Astrocyte of the hippocampus (primary cell): ENCODE results near the gene FGGY.

Experiments
- DNase-seq: peaks from one replicate; pipeline ENCODE4 v3.0.0; 2011; ENCODE audit warnings: low read depth, low spot score

The FGGY gene

DNA sequence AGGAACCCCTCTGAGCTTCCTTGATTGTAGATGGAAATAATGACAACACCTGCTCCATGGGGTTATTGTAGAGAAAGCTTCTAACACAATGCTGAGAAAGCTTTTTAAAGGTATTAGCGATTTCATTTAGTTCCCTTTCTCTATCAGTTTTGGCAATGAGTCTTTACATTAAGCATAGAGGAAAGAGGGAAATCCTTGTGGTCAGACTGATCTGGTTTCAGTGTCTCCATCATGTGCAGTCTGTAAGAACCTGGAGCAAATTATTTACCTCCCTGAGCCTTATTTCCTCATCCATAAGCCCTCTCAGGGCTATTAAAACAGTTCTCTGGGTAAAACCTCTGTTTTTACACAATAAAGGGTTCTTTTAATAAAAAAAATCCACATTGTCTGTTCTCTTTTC lies 87.5 kb downstream of the FGGY start:
- DNase-seq, result no peak

GRCh38 chr1:59388191-59388590 lies 91.3 kb downstream of the FGGY start:
- DNase-seq, result no peak

DNA sequence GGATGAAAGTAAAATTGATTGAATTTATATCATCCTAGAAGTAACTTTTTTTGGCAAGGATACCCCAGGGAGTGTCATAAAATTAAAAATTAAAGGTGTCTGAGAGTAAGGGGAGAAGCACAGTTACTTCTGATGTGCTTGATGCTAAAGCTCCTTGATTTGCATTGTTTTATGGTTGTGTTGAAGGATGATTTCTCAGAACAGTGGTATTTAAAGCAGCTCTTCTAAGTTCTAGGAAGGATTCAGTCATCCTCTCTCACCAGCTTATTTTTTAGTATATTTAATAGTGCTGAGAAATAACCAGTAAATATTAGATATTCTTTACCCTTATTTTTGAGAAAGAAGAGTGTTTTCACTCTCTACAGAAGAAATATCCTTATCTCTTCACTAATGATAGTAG lies 93.0 kb downstream of the FGGY start:
- no peak for DNase-seq

GRCh38 chr1:59390307-59390706 lies 93.4 kb downstream of the FGGY start:
- DNase-seq, result no peak

GRCh38 chr1:59391212-59392179 lies 94.6 kb downstream of the FGGY start:
- DNase-seq, result no peak

- DNase-seq, result peak; percentile 88
These were observed 96.6 kb downstream of the FGGY start for GRCh38 chr1:59393211-59394180.

GRCh38 chr1:59394706-59395425 lies 98.0 kb downstream of the FGGY start:
- no peak for DNase-seq

DNA sequence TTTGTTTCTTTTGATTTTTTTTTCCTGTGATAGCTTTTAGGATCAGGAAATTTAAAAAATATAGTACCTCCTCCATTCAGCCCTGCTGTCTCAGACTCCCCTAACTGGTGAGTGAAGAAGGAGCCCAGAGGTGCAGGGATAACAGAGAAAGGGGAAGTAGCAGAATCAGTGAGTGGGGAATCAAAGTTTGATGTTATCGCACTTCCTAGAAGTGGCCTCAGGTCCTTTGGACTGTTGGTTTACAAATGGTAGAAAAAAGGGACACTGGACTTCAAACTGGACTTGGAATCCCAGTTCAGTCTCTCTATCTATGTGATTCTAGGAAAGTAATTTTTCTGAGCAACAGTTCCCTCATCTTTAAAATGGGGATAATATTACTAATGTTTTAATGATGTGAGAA lies 99.5 kb downstream of the FGGY start:
- DNase-seq, result no peak

- no peak for DNase-seq
These were observed 100.4 kb downstream of the FGGY start for GRCh38 chr1:59397139-59397858.

- DNase-seq, result no peak
These were observed 102.7 kb downstream of the FGGY start for GRCh38 chr1:59399642-59400041.

DNA sequence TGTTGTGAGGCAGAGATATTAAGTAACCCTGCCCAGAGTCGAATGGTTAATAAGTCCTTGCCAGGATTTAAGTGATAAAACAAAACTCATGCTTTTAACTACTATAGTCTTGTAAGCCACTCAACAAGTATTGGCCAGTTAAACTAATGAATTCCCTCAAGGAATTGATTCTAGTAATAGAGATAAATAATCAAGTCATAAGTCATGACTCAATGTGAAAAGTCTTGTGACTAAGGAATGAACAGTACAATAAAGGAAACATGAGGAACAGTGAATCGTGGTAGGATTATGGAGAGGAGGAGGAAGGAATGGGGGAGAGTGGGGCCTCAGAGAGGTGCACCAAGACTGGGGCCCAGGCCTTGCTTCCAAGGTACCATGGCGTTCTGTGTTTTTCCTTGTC lies 104.7 kb downstream of the FGGY start:
- DNase-seq, result no peak

DNA sequence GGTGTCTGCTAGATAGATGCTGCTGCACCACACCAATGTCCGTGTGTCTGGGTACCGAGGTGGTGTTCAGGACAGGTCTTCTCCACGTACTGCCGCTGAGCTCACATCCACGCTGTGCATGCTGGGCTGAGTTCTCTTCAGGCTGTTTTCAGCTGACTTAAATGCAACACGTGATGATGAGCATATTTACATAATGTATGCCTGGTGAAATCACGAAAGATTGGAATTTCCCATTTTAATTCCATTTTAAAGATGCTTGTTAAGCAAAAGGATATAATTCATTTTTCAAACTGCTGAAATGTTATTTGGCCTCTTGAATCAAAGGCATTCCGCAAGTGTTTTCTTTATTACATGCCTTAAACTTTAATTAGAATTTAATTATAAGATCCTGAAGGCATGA lies 107.9 kb downstream of the FGGY start:
- no peak for DNase-seq

- no peak for DNase-seq
These were observed 109.7 kb downstream of the FGGY start for GRCh38 chr1:59406437-59407164.

GRCh38 chr1:59408608-59409240 lies 111.8 kb downstream of the FGGY start:
- DNase-seq, result peak; percentile 85

DNA sequence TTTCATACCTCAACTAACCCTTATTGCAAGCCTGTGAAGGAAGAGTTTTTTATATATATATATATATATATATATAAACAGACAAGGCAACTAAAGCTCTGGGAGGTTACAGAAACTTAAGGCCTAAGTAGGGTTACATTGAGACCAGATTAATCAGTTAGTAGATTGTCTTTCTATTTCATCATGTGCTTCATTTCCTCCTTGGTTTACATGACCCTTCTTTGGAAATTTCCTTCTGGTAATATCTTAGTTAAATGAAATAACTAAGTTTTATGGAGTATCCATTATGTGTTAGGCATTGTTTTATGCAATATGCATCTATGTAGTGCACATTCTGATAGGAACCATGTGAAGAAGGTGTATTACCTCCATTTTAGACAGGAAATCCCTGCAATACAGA lies 112.7 kb downstream of the FGGY start:
- no peak for DNase-seq

DNA sequence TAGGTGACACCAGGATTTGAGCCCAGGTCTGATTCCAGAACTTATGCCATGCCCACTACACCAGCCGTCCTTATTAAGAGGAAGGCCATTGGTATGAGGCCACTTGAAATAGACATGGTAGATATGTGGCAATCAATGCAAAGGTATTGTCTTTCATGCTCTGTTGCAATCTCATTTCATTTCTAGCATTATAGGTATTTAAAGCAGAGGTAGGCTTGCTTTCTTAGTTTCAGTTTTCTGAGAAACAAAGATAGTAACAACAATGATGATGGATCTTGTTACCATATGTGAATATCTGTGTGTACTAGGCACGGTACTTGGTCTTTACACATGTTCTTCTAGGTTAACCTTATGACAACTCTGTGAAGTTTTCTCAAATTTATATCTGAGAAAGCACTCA lies 113.1 kb downstream of the FGGY start:
- no peak for DNase-seq

DNA sequence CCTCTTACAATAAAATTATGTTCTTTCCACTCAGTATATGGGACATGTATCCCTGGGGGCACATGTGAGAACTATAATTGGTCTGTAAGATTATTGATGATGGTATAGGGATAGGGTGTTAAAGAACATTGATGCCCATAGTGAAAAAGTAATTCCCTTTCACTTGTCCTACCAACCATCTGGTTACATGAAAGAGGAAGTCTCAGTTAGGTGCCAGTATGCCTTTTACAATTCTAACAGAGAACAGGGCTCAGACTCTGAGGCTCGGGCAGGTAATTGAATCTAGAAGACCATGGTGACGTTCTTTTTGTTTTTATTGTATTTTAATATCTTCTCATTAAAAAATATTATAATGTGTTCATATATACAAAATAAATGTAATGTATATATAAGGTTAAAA lies 113.6 kb downstream of the FGGY start:
- DNase-seq, result no peak

GRCh38 chr1:59411147-59411546 lies 114.3 kb downstream of the FGGY start:
- no peak for DNase-seq

DNA sequence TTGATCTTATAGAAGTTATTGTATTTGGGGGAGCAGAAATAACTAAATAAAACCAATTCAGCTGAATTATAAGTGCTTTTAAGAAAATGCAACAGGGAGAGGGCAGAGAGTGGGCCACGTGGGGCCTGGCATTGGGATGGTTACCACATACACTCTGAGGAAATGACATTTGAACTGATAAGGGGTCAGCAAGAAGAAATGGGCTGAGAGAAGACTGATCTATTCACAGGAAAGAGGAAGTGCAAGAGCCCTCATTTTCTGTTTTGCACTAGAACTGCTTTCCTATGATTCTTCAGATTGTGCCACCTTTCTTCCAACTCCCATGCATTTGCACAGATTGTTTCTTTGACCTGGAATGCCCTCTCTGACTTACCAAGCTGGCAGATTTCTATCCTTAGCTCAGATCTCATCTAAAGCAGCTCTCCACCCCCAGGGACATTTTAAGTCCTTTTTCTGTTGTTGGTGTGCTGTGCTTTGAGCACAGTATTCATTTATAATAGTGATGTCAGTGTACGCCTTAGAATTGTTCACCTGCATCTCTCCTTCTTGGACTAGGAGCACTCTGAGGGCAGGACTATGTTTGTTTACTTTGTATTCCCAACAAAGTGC lies 115.9 kb downstream of the FGGY start:
- DNase-seq, result no peak
